Suprapubic skin (tissue), 4 donors: ENCODE data around the gene SPCS3. TPM values are rescaled to one million over a fixed set of nuclear protein-coding genes. Genes with fewer than 3 reads are reported as not detected.
"Not testable (repeated sequence)": the region's sequence is repeated elsewhere in the genome, so short reads cannot be mapped to it uniquely, and the experiment has no call there.

ENCODE experiments used
- DNase-seq, 2 donors: peaks; one replicate each; pipeline ENCODE4 v3.0.0-alpha.2; 2019; ENCODE audit warnings: low spot score in 2 of 2
- H3K27ac ChIP-seq: fragments of 200-600 bp; sonication (generic); one replicate; pipeline ENCODE4 v1.5.1; 2019
- H3K27me3 ChIP-seq: fragments of 200-600 bp; sonication (generic); one replicate; pipeline ENCODE4 v1.5.1; 2019
- H3K36me3 ChIP-seq: fragments of 200-600 bp; sonication (generic); one replicate; pipeline ENCODE4 v1.5.1; 2019
- H3K4me1 ChIP-seq: fragments of 200-600 bp; sonication (generic); one replicate; pipeline ENCODE4 v1.5.1; 2019
- H3K4me3 ChIP-seq: fragments of 200-600 bp; sonication (generic); one replicate; pipeline ENCODE4 v1.5.1; 2019; ENCODE audit warnings: mild to moderate bottlenecking
- H3K9me3 ChIP-seq: fragments of 200-600 bp; sonication (generic); one replicate; pipeline ENCODE4 v1.5.1; 2019
- CTCF ChIP-seq, 2 donors: fragments of 200-600 bp in 1 of 2; fragments of 450-650 bp in 1 of 2; sonication (generic) in 1 of 2; IDR thresholded peaks; one replicate each; pipeline ENCODE4 v1.5.1; 2016 to 2019; ENCODE audit warnings: antibody characterized with exemption in 2 of 2, mild to moderate bottlenecking in 1 of 2, moderate library complexity in 1 of 2
- EP300 ChIP-seq: sonication (generic); formaldehyde crosslinking; IDR thresholded peaks from one replicate; pipeline ENCODE4 v1.6.1; 2017; ENCODE audit warnings: antibody characterized with exemption
- POLR2A ChIP-seq, 2 donors: fragments of 450-650 bp; IDR thresholded peaks; one replicate each; pipeline ENCODE4 v1.6.1; 2017; ENCODE audit warnings: antibody characterized with exemption in 2 of 2, mild to moderate bottlenecking in 2 of 2, moderate library complexity in 2 of 2
- POLR2AphosphoS5 ChIP-seq, 3 donors: sonication (generic); formaldehyde crosslinking; IDR thresholded peaks; one replicate each; pipeline ENCODE4 v1.6.1; 2017; ENCODE audit warnings: antibody characterized with exemption in 3 of 3
- WGBS: methylation state at CpG from one replicate; pipeline ENCODE4 v1.1.5; 2018; 5-methylcytosine and 5-hydroxymethylcytosine counted together
- total RNA-seq, 4 donors: library from RNA; depleted of rRNA; stranded (reverse); fragments of >200 nt; gene quantifications; one replicate each; pipeline ENCODE4 v1.1.0, GENCODE V29; 2016

Gene SPCS3
- total RNA-seq, 4 donors from 2014 or later = 48.3 to 57.4 (median 55.9) TPM

- WGBS = 69% methylated on average over 5 of the region's 5 CpGs
- H3K9me3 ChIP-seq = no peaks in the 10 kb centered on the region
- peaks cover 44% of the 10 kb centered on the region for H3K4me1 ChIP-seq
- H3K27ac ChIP-seq = no peak overlapping the region
- no peak for DNase-seq
- TF ChIP-seq EP300 (no peak), POLR2A (IDR thresholded peaks at IDR 0.05) (no peak), CTCF (IDR thresholded peaks at IDR 0.05) (no peak), POLR2AphosphoS5 (IDR thresholded peaks at IDR 0.05) (no peak)
- no peaks in the 10 kb centered on the region for H3K36me3 ChIP-seq
- no peaks in the 10 kb centered on the region for H3K27me3 ChIP-seq
- H3K4me3 ChIP-seq = peak overlapping the region; percentile 85
Observed at GRCh38 chr4:176321589-176321988, 1.8 kb downstream of the SPCS3 start.

GRCh38 chr4:176323511-176324160 lies 3.9 kb downstream of the SPCS3 start:
- TF ChIP-seq EP300 (no peak), POLR2AphosphoS5 (IDR thresholded peaks at IDR 0.05) (no peak), CTCF (IDR thresholded peaks at IDR 0.05) (no peak), POLR2A (IDR thresholded peaks at IDR 0.05) (no peak)
- no peak overlapping the region for H3K27ac ChIP-seq
- WGBS = 79% methylated on average over 3 of the region's 3 CpGs
- no peaks in the 10 kb centered on the region for H3K27me3 ChIP-seq
- H3K9me3 ChIP-seq = no peaks in the 10 kb centered on the region
- H3K4me1 ChIP-seq = peaks cover 47% of the 10 kb centered on the region
- H3K4me3 ChIP-seq = no peak overlapping the region
- DNase-seq = no peak
- H3K36me3 ChIP-seq = peaks cover 2% of the 10 kb centered on the region

GRCh38 chr4:176324876-176325275 lies 5.1 kb downstream of the SPCS3 start:
- H3K4me1 ChIP-seq = peaks cover 39% of the 10 kb centered on the region
- 77% methylated on average over 8 of the region's 8 CpGs for WGBS
- H3K36me3 ChIP-seq, H3K27me3 ChIP-seq, H3K27ac ChIP-seq, H3K4me3 ChIP-seq, DNase-seq, H3K9me3 ChIP-seq: not testable (repeated sequence)

GRCh38 chr4:176333076-176333475 lies 13.3 kb downstream of the SPCS3 start:
- Histone ChIP-seq H3K36me3 (peaks cover 9% of the 10 kb centered on the region), H3K4me1 (no peaks in the 10 kb centered on the region), H3K27me3 (no peaks in the 10 kb centered on the region), H3K27ac (no peak overlapping the region), H3K4me3 (no peak overlapping the region), H3K9me3 (no peaks in the 10 kb centered on the region)
- no peak for DNase-seq
- WGBS = 70% methylated on average over 3 of the region's 3 CpGs
- TF ChIP-seq CTCF (IDR thresholded peaks at IDR 0.05) (no peak), POLR2A (IDR thresholded peaks at IDR 0.05) (no peak), EP300 (no peak), POLR2AphosphoS5 (IDR thresholded peaks at IDR 0.05) (no peak)

GRCh38 chr4:176334066-176334465 lies 14.3 kb downstream of the SPCS3 start:
- Histone ChIP-seq H3K27ac (no peak overlapping the region), H3K4me3 (no peak overlapping the region), H3K9me3 (no peaks in the 10 kb centered on the region), H3K27me3 (no peaks in the 10 kb centered on the region), H3K36me3 (peaks cover 3% of the 10 kb centered on the region), H3K4me1 (no peaks in the 10 kb centered on the region)
- TF ChIP-seq CTCF (IDR thresholded peaks at IDR 0.05) = no peak
- no peak for TF ChIP-seq POLR2AphosphoS5 (IDR thresholded peaks at IDR 0.05)
- no peak for TF ChIP-seq POLR2A (IDR thresholded peaks at IDR 0.05)
- TF ChIP-seq EP300 = no peak
- no peak for DNase-seq
- WGBS = 93% methylated on average over 5 of the region's 5 CpGs

DNA sequence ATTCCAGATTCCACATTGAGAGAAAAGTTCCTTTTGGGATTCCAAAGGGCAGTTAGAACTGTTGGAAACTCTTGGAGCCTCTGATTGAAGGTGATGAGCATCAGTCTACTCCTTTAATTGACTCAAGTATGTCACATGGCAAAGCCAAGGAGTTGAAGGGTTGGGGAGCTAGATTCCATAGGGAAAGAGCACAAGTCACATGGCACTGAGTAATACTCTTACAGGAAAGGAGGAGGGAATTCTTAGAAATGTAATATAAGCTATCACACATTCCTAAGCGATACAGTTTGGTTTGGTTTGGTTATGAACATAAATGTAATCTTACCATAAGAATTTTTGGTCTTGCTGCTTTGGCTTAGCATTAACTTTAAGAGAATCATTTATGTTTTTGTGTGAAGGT lies 15.7 kb downstream of the SPCS3 start:
- no peaks in the 10 kb centered on the region for H3K9me3 ChIP-seq
- no peak overlapping the region for H3K27ac ChIP-seq
- 81% methylated on average over 1 of the region's 1 CpG for WGBS
- no peaks in the 10 kb centered on the region for H3K27me3 ChIP-seq
- no peaks in the 10 kb centered on the region for H3K36me3 ChIP-seq
- no peak for TF ChIP-seq POLR2A (IDR thresholded peaks at IDR 0.05)
- TF ChIP-seq EP300 = no peak
- no peak for TF ChIP-seq CTCF (IDR thresholded peaks at IDR 0.05)
- no peak for TF ChIP-seq POLR2AphosphoS5 (IDR thresholded peaks at IDR 0.05)
- H3K4me1 ChIP-seq = no peaks in the 10 kb centered on the region
- DNase-seq = no peak
- no peak overlapping the region for H3K4me3 ChIP-seq
